H9 (cell line): ENCODE measurements around the gene PCSK6. TPM values are rescaled to one million over a fixed set of nuclear protein-coding genes. Genes with fewer than 3 reads are reported as not detected.

Source experiments
- DNase-seq: peaks from one replicate; pipeline ENCODE4 v3.0.0-alpha.2; 2017
- H2AFZ ChIP-seq: one replicate; pipeline ENCODE4 v1.6.1; 2013; ENCODE audit warnings: mild to moderate bottlenecking, low read length, control low read depth, moderate library complexity
- H2AK5ac ChIP-seq: 2 replicates; pipeline ENCODE4 v1.6.1; 2013; ENCODE audit warnings: low read length, control low read depth, mixed read lengths; ENCODE audit not compliant: insufficient read length
- H2BK120ac ChIP-seq: one replicate; pipeline ENCODE4 v1.6.1; 2013; ENCODE audit warnings: low read depth, mild to moderate bottlenecking, low read length, control low read depth, inconsistent platforms; ENCODE audit not compliant: poor library complexity, severe bottlenecking
- H2BK12ac ChIP-seq: 2 replicates; pipeline ENCODE4 v1.6.1; 2013; ENCODE audit warnings: low read length, control low read depth, mixed read lengths, low read depth; ENCODE audit not compliant: insufficient read length
- H2BK15ac ChIP-seq: 2 replicates; pipeline ENCODE4 v1.6.1; 2013; ENCODE audit warnings: low read depth, low read length, control low read depth
- H2BK20ac ChIP-seq: one replicate; pipeline ENCODE4 v1.6.1; 2013; ENCODE audit warnings: low read depth, mild to moderate bottlenecking, low read length, control low read depth, inconsistent platforms; ENCODE audit not compliant: poor library complexity, severe bottlenecking
- H2BK5ac ChIP-seq: 2 replicates; pipeline ENCODE4 v1.6.1; 2013; ENCODE audit warnings: low read length, control low read depth, mixed read lengths; ENCODE audit not compliant: insufficient read length
- H3K14ac ChIP-seq: 2 replicates; pipeline ENCODE4 v1.6.1; 2013; ENCODE audit warnings: low read length, control low read depth; ENCODE audit not compliant: insufficient read depth
- H3K18ac ChIP-seq: 2 replicates; pipeline ENCODE4 v1.6.1; 2013; ENCODE audit warnings: low read depth, mild to moderate bottlenecking, mixed read lengths, low read length, control low read depth; ENCODE audit not compliant: insufficient read length
- H3K23ac ChIP-seq: 2 replicates; pipeline ENCODE4 v1.6.1; 2013; ENCODE audit warnings: low read length, control low read depth, mixed read lengths, low read depth; ENCODE audit not compliant: insufficient read length
- H3K23me2 ChIP-seq: 2 replicates; pipeline ENCODE4 v1.6.1; 2013; ENCODE audit warnings: low read depth, mild to moderate bottlenecking, mixed read lengths, low read length, control low read depth; ENCODE audit not compliant: insufficient read length, poor library complexity, severe bottlenecking
- H3K27ac ChIP-seq: 2 replicates; pipeline ENCODE4 v1.5.1; 2013; ENCODE audit warnings: low read length, control low read depth, mixed read lengths, low read depth; ENCODE audit not compliant: insufficient read length
- H3K27me3 ChIP-seq: 2 replicates; pipeline ENCODE4 v1.6.1; 2013; ENCODE audit warnings: low read length, control low read depth, inconsistent platforms; ENCODE audit not compliant: insufficient read depth
- H3K4ac ChIP-seq: 2 replicates; pipeline ENCODE4 v1.6.1; 2013; ENCODE audit warnings: low read depth, mild to moderate bottlenecking, control low read depth, inconsistent platforms, low read length, moderate library complexity
- H3K4me1 ChIP-seq: 2 replicates; pipeline ENCODE4 v1.6.1; 2013; ENCODE audit warnings: low read length, control low read depth, inconsistent platforms; ENCODE audit not compliant: insufficient read depth
- H3K4me2 ChIP-seq: 2 replicates; pipeline ENCODE4 v1.6.1; 2013; ENCODE audit warnings: low read length, control low read depth, mixed read lengths; ENCODE audit not compliant: insufficient read length, insufficient read depth
- H3K56ac ChIP-seq: 2 replicates; pipeline ENCODE4 v1.6.1; 2013; ENCODE audit warnings: low read depth, mild to moderate bottlenecking, mixed read lengths, low read length, control low read depth; ENCODE audit not compliant: insufficient read length
- H3K79me1 ChIP-seq: 2 replicates; pipeline ENCODE4 v1.6.1; 2013; ENCODE audit warnings: low read depth, mild to moderate bottlenecking, moderate library complexity, low read length, control low read depth, inconsistent platforms; ENCODE audit not compliant: insufficient read depth, poor library complexity, severe bottlenecking
- H3K79me2 ChIP-seq: 2 replicates; pipeline ENCODE4 v1.6.1; 2013; ENCODE audit warnings: low read length, control low read depth, inconsistent platforms; ENCODE audit not compliant: insufficient read depth
- H3K9ac ChIP-seq: 2 replicates; pipeline ENCODE4 v1.6.1; 2013; ENCODE audit warnings: low read length, control low read depth, mixed read lengths; ENCODE audit not compliant: insufficient read length; ENCODE audit errors: extremely low read depth
- H3K9me3 ChIP-seq: one replicate; pipeline ENCODE4 v1.6.1; 2013; ENCODE audit warnings: low read depth, low read length, inconsistent platforms; ENCODE audit not compliant: control insufficient read depth
- H3T11ph ChIP-seq: one replicate; pipeline ENCODE4 v1.6.1; 2013; ENCODE audit warnings: mild to moderate bottlenecking, low read length, control low read depth, inconsistent platforms
- H4K20me1 ChIP-seq: one replicate; pipeline ENCODE4 v1.6.1; 2013; ENCODE audit not compliant: control insufficient read depth, insufficient read length, insufficient read depth
- H4K5ac ChIP-seq: 2 replicates; pipeline ENCODE4 v1.6.1; 2013; ENCODE audit warnings: low read depth, mild to moderate bottlenecking, mixed read lengths, low read length, control low read depth; ENCODE audit not compliant: insufficient read length
- H4K8ac ChIP-seq: replicated peaks from 2 replicates; pipeline ENCODE4 v1.6.1; 2013; ENCODE audit warnings: low read length, control low read depth, mixed read lengths, low read depth; ENCODE audit not compliant: insufficient read length
- H4K91ac ChIP-seq: 2 replicates; pipeline ENCODE4 v1.6.1; 2013; ENCODE audit warnings: low read depth, mild to moderate bottlenecking, moderate library complexity, mixed read lengths, low read length, control low read depth; ENCODE audit not compliant: insufficient read length
- H3K27ac Mint-ChIP-seq, 3 experiments: 2 replicates in 2 of 3; 3 replicates in 1 of 3; pipeline ENCODE4 v1.8.0; 2020 to 2021; ENCODE audit warnings: mixed read lengths in 3 of 3, mild to moderate bottlenecking in 1 of 3, moderate library complexity in 1 of 3
- H3K27me3 Mint-ChIP-seq: 2 replicates; pipeline ENCODE4 v1.8.0; 2021; ENCODE audit warnings: low read depth, mild to moderate bottlenecking, moderate library complexity, mixed read lengths
- H3K36me3 Mint-ChIP-seq, 3 experiments: 2 replicates in 2 of 3; 3 replicates in 1 of 3; pipeline ENCODE4 v1.8.0; 2020 to 2021; ENCODE audit warnings: low read depth in 3 of 3, mixed read lengths in 3 of 3; ENCODE audit not compliant: insufficient read depth in 1 of 3
- H3K4me1 Mint-ChIP-seq, 2 experiments: 2 replicates each; pipeline ENCODE4 v1.8.0; 2020; ENCODE audit warnings: mixed read lengths in 2 of 2
- H3K4me3 Mint-ChIP-seq, 2 experiments: 2 replicates in 1 of 2; 3 replicates in 1 of 2; pipeline ENCODE4 v1.8.0; 2020 to 2021; ENCODE audit warnings: mild to moderate bottlenecking in 2 of 2, mixed read lengths in 2 of 2, moderate library complexity in 1 of 2
- H3K9me3 Mint-ChIP-seq, 2 experiments: 2 replicates in 1 of 2; 3 replicates in 1 of 2; pipeline ENCODE4 v1.8.0; 2020; ENCODE audit warnings: mild to moderate bottlenecking in 2 of 2, mixed read lengths in 2 of 2, moderate library complexity in 1 of 2
- CTCF ChIP-seq: fragments of 200-600 bp; sonication (generic); conservative IDR thresholded peaks from 3 replicates; pipeline ENCODE4 v1.8.0; 2021; ENCODE audit warnings: antibody characterized with exemption, mild to moderate bottlenecking
- whole genome bisulfite sequencing: extraction: QIAGEN DNeasy Blood & Tissue Kit; methylation state at CpG from one replicate; pipeline ENCODE4 v1.1.7; 2013; ENCODE audit warnings: missing lambda C conversion rate, low lambda C conversion rate, mixed read lengths; ENCODE audit not compliant: insufficient read length; ENCODE audit errors: extremely low coverage; 5-methylcytosine and 5-hydroxymethylcytosine counted together
- total RNA-seq: library from RNA; stranded (reverse); gene quantifications from 2 replicates; pipeline ENCODE4 v1.2.1, GENCODE V29; 2021

PCSK6 gene
- total RNA-seq, 1 experiment from 2014 or later, result 4.0 TPM

- Histone ChIP-seq H2AFZ (no peak overlapping the region), H2BK12ac (no peak overlapping the region), H3K4me1 (no peaks in the 10 kb centered on the region), H3K14ac (no peak overlapping the region), H2BK15ac (no peak overlapping the region), H3K9me3 (no peaks in the 10 kb centered on the region), H3K79me2 (no peaks in the 10 kb centered on the region), H3K9ac (no peak overlapping the region), H3T11ph (no peak overlapping the region), H4K91ac (no peak overlapping the region), H2BK120ac (no peak overlapping the region), H2BK20ac (no peak overlapping the region), H4K5ac (no peak overlapping the region), H2BK5ac (no peak overlapping the region), H3K4me2 (no peak overlapping the region), H3K23me2 (no peaks in the 10 kb centered on the region), H2AK5ac (no peak overlapping the region), H4K20me1 (no peaks in the 10 kb centered on the region), H4K8ac (no peak overlapping the region), H3K27me3 (no peaks in the 10 kb centered on the region), H3K56ac (no peak overlapping the region), H3K27ac (no peak overlapping the region), H3K23ac (no peak overlapping the region), H3K79me1 (no peaks in the 10 kb centered on the region), H3K18ac (no peak overlapping the region), H3K4ac (no peak overlapping the region)
- H3K36me3 Mint-ChIP-seq, result no peaks in the 10 kb centered on the region
- no peak for DNase-seq
- no peak overlapping the region for H3K4me3 Mint-ChIP-seq
- H3K9me3 Mint-ChIP-seq, result no peaks in the 10 kb centered on the region
- H3K27me3 Mint-ChIP-seq, result no peaks in the 10 kb centered on the region
- WGBS, result no CpG with 5 or more reads among the region's 4 CpGs
- peaks cover 0 to 4% of the 10 kb centered on the region in 2 experiments; a peak in 1 of 4 replicates for H3K4me1 Mint-ChIP-seq
- no peak for TF ChIP-seq CTCF
- H3K27ac Mint-ChIP-seq, result no peak overlapping the region
Observed at GRCh38 chr15:101303408-101303807, 186.1 kb downstream of the PCSK6 start.
